RWPE1 (cell line): ENCODE measurements around the gene ADCY2.

ENCODE experiments used
- CTCF ChIA-PET: fragments of 350-600 bp; sonication (Branson Sonifier 250); formaldehyde crosslinking; extraction: SDS; loops from one replicate; lab custom pipeline; 2021; lab: Yijun Ruan, JAX
- POLR2A ChIA-PET: fragments of 400-600 bp; formaldehyde crosslinking; extraction: SDS; loops from one replicate; lab custom pipeline; 2020; ENCODE audit warnings: antibody characterized with exemption; ENCODE audit not compliant: low non-redundant PET; lab: Yijun Ruan, JAX
- DNase-seq: peaks from one replicate; pipeline ENCODE4 v3.0.0; 2012; ENCODE audit warnings: low spot score
- H3K27ac ChIP-seq: fragments of 450-650 bp; 2 replicates; pipeline ENCODE4 v1.5.1; 2017
- TF ChIP-seq, protein P1 (sequence below): fragments of 450-650 bp; conservative IDR thresholded peaks from 2 replicates; pipeline ENCODE4 v1.5.1; 2017; ENCODE audit warnings: low read depth, mild to moderate bottlenecking

Gene ADCY2

DNA sequence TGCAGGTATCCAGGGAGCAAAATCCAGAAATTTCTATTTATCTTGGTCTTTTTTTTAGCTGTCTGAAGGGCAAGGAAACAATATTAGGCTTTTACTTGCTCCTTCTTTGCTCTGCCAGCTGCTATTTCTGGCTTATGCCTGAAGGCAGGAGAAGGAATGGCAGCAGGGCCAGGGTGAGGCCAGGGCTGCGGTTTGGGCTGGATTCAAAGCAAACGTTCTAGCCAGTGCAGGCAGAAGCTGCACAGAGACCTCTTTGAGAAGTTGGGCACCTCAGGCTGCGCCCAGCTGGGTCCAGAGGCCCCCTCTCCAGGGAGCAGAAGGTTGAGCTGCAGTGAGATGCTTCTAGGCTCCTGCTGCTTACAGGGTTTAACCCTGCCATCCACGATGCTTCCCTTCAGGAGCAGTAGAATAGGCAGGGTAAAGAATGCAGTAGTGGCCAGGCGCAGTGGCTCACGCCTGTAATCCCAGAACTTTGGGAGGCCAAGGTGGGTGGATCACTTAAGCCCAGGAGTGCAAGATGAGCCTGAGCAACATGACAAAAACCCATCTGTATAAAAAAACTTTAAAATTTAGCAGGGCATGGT is 201.2 kb downstream of the ADCY2 start:
- ChIA-PET CTCF (no interaction called here), POLR2A (no interaction called here)
- DNase-seq = no peak
- H3K27ac ChIP-seq = no peak overlapping the region
- TF ChIP-seq, protein P1, sequence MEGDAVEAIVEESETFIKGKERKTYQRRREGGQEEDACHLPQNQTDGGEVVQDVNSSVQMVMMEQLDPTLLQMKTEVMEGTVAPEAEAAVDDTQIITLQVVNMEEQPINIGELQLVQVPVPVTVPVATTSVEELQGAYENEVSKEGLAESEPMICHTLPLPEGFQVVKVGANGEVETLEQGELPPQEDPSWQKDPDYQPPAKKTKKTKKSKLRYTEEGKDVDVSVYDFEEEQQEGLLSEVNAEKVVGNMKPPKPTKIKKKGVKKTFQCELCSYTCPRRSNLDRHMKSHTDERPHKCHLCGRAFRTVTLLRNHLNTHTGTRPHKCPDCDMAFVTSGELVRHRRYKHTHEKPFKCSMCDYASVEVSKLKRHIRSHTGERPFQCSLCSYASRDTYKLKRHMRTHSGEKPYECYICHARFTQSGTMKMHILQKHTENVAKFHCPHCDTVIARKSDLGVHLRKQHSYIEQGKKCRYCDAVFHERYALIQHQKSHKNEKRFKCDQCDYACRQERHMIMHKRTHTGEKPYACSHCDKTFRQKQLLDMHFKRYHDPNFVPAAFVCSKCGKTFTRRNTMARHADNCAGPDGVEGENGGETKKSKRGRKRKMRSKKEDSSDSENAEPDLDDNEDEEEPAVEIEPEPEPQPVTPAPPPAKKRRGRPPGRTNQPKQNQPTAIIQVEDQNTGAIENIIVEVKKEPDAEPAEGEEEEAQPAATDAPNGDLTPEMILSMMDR = no peak

DNA sequence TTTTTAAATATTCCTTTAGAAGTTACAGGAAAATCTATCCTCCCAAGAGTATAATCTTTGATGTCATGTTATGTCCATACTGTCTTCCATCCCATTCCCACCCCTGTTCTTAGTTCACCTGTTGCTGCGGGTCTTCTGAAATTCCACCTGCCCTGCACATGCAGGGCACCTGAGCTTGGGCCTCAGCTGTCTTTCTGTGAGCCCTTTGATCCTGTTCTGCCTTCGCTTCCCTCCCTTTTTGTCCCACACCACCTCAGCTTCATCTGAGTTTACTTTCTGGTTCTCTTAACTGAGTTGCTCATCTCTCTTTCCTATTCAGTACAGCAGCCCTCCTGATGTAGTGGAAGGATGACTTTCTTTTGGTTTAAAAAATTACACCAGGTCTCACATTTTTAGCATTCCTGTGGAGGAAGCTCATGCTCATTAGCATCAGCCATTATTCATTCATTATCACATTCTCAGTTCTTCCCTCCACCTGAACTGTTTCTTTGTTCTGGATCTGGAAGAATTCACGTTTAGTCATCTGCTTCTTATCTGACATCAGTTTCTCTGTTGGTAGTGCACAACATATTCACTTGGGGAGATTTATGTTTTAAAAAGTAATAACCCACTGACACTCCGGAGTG is 211.0 kb downstream of the ADCY2 start:
- POLR2A ChIA-PET = no interaction called here
- DNase-seq = no peak
- TF ChIP-seq, protein P1 = no peak
- CTCF ChIA-PET = no interaction called here
- H3K27ac ChIP-seq = no peak overlapping the region

DNA sequence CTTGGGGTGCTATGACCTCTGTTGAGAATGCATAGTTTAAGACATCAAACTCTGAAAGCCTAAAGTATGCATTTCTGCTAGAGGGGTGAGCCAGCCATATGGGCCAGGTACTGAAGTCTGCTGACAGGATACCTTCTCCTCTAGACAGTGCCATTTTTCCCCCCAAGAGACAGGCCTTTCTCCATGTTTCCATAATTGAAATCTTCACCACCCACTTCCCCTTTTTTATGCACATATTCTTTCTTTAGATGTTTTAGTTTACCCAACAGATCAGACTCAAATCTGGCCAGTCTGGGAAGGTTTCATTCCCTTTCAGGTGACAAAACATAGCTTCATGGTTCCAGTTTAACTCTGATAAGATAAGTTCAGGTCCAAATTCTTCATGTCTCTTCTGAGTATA is 212.8 kb downstream of the ADCY2 start:
- H3K27ac ChIP-seq = no peak overlapping the region
- POLR2A ChIA-PET = no interaction called here
- CTCF ChIA-PET = no interaction called here

DNA sequence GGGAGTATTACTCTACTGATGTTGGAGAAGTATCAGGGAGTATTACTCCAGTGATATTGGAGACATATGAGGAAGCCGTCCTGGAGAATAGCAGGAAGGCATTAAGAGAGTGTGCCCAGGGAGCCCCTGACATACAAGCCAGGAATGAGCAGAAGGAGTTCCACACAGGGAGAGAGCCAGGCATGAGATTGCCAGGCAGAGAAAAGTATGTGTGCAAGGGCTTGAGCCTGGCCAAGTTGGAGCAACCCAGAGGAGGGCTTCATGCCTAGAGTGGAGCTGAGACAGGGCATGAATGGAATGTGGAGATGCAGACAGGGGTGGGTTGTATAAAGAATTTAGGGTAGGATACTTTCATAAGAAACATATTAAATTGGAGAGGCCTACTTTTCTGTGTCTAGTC is 213.8 kb downstream of the ADCY2 start:
- DNase-seq = no peak
- CTCF ChIA-PET = no interaction called here
- POLR2A ChIA-PET = no interaction called here
- TF ChIP-seq, protein P1 = no peak
- H3K27ac ChIP-seq = no peak overlapping the region

More for the DNA sequence above, 212.8 kb downstream of the ADCY2 start:
- no peak for DNase-seq
- TF ChIP-seq, protein P1 = no peak

DNA sequence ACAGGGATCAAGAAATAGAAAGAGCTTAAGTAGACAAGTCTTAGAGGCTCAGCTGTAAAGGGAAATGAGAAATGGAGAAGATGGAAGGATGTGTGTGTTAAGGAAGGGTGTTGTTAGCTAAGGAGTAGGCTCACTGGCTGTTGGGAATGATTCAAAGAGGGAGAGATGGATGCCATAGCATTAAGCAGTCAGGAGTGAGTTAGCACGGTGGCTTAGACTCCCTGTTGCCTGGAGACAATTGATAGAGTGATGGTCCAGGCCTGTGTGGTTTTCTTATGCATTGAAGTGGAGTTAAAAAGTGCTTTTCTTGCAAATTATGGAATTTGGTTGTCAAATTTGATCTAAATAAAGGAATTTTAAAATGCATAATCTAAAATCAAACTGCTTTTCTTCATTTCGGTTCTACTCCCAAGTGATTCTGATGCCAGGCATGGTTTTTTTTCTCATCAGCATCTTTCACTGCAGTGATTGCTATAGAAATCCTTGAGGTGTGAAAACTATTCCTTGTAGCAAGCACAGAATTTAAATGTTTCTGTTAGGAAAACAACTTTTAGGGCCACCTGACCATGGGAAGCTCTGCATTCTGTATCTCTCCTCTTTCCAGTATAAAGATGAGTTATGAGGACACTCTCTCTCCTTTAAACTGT is 214.7 kb downstream of the ADCY2 start:
- TF ChIP-seq, protein P1 = no peak
- ChIA-PET CTCF (no interaction called here), POLR2A (no interaction called here)
- no peak for DNase-seq
- no peak overlapping the region for H3K27ac ChIP-seq

GRCh38 chr5:7611518-7611917 is 215.6 kb downstream of the ADCY2 start:
- ChIA-PET CTCF (no interaction called here), POLR2A (no interaction called here)
- TF ChIP-seq, protein P1 = no peak
- no peak for DNase-seq
- no peak overlapping the region for H3K27ac ChIP-seq
